DOHH2 (cell line): Measurements from ENCODE around the gene PIGZ.

Experiments used
- H3F3A ChIP-seq: fragments of 200-600 bp; sonication (generic), shearing (Covaris generic); 2 replicates; pipeline ENCODE4 v1.6.0; 2016; ENCODE audit warnings: antibody characterized with exemption, mild to moderate bottlenecking; ENCODE audit not compliant: control insufficient read depth, insufficient read depth
- H3K27ac ChIP-seq: fragments of 200-600 bp; sonication (generic); 2 replicates; pipeline ENCODE4 v1.5.1; 2014; ENCODE audit warnings: low read depth, mild to moderate bottlenecking, low read length, moderate library complexity
- H3K27me3 ChIP-seq: fragments of 200-600 bp; sonication (generic); 2 replicates; pipeline ENCODE4 v1.6.1; 2014; ENCODE audit warnings: mild to moderate bottlenecking, low read length, mixed read lengths; ENCODE audit not compliant: control insufficient read depth
- H3K36me3 ChIP-seq: fragments of 200-600 bp; sonication (generic); 2 replicates; pipeline ENCODE4 v1.6.1; 2014; ENCODE audit warnings: mild to moderate bottlenecking, low read length, moderate library complexity, mixed read lengths; ENCODE audit not compliant: control insufficient read depth
- H3K4me1 ChIP-seq: fragments of 200-600 bp; sonication (generic); 2 replicates; pipeline ENCODE4 v1.6.1; 2014; ENCODE audit warnings: mild to moderate bottlenecking, low read length, mixed read lengths; ENCODE audit not compliant: control insufficient read depth
- H3K4me2 ChIP-seq: fragments of 200-600 bp; sonication (generic); 2 replicates; pipeline ENCODE4 v1.6.0; 2014; ENCODE audit warnings: mild to moderate bottlenecking, low read length, moderate library complexity
- H3K4me3 ChIP-seq: fragments of 200-600 bp; sonication (generic); 2 replicates; pipeline ENCODE4 v1.5.1; 2014; ENCODE audit warnings: mild to moderate bottlenecking, low read length, mixed read lengths
- H3K79me2 ChIP-seq: fragments of 200-600 bp; sonication (generic); 2 replicates; pipeline ENCODE4 v1.6.1; 2014; ENCODE audit warnings: mild to moderate bottlenecking, low read length, mixed read lengths; ENCODE audit not compliant: control insufficient read depth
- H3K9me2 ChIP-seq: fragments of 200-600 bp; sonication (generic); replicated peaks from 2 replicates; pipeline ENCODE4 v1.6.1; 2014; ENCODE audit warnings: mild to moderate bottlenecking, low read length, mixed read lengths; ENCODE audit not compliant: control insufficient read depth
- H3K9me3 ChIP-seq: fragments of 200-600 bp; sonication (generic); 2 replicates; pipeline ENCODE4 v1.6.1; 2014; ENCODE audit warnings: antibody characterized with exemption, low read length, mixed read lengths; ENCODE audit not compliant: control insufficient read depth, insufficient read depth
- H4K20me1 ChIP-seq: fragments of 200-600 bp; sonication (generic); 2 replicates; pipeline ENCODE4 v1.6.0; 2014; ENCODE audit warnings: low read depth, mild to moderate bottlenecking, antibody characterized with exemption, low read length, moderate library complexity; ENCODE audit not compliant: control insufficient read depth, insufficient read depth
- EZH2phosphoT487 ChIP-seq: fragments of 200-600 bp; sonication (generic); IDR thresholded peaks from 2 replicates; pipeline ENCODE4 v1.6.1; 2017; ENCODE audit warnings: borderline replicate concordance, mild to moderate bottlenecking, antibody characterized with exemption, low read length, moderate library complexity, mixed read lengths
- TF ChIP-seq, protein P1 (sequence below): fragments of 200-600 bp; sonication (generic); IDR thresholded peaks from one replicate; pipeline ENCODE4 v1.5.1; 2014; ENCODE audit warnings: antibody characterized with exemption, mild to moderate bottlenecking, low read depth, low read length; ENCODE audit not compliant: poor library complexity, severe bottlenecking

The PIGZ gene

DNA sequence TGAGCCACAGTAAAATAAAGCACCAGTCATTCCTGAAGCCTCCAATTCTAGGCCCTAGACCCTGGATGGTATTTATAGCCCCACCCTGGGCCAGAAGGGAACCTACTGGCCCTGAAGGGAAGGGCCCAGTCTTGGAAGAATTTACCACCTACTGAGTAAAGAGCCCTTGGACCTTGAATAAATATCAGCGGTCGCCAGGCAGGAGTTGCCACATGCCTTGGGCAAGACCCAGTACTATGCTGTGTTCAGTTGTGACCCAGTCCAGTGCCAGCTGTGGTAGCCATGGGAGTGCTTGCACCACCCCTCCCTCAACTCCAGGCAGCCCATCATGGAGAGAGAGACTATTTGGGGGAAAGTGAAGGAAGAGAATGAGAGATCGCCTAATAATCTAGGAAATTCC is 53.3 kb downstream of the PIGZ start:
- H3K9me2 ChIP-seq, result no peaks in the 10 kb centered on the region
- TF ChIP-seq EZH2phosphoT487, result no peak
- TF ChIP-seq, protein P1, sequence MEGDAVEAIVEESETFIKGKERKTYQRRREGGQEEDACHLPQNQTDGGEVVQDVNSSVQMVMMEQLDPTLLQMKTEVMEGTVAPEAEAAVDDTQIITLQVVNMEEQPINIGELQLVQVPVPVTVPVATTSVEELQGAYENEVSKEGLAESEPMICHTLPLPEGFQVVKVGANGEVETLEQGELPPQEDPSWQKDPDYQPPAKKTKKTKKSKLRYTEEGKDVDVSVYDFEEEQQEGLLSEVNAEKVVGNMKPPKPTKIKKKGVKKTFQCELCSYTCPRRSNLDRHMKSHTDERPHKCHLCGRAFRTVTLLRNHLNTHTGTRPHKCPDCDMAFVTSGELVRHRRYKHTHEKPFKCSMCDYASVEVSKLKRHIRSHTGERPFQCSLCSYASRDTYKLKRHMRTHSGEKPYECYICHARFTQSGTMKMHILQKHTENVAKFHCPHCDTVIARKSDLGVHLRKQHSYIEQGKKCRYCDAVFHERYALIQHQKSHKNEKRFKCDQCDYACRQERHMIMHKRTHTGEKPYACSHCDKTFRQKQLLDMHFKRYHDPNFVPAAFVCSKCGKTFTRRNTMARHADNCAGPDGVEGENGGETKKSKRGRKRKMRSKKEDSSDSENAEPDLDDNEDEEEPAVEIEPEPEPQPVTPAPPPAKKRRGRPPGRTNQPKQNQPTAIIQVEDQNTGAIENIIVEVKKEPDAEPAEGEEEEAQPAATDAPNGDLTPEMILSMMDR, result no peak
- H3K79me2 ChIP-seq, result no peaks in the 10 kb centered on the region
- no peak overlapping the region for H3K4me3 ChIP-seq
- H4K20me1 ChIP-seq, result no peaks in the 10 kb centered on the region
- H3K27ac ChIP-seq, result no peak overlapping the region
- H3K4me2 ChIP-seq, result no peak overlapping the region
- H3K4me1 ChIP-seq, result peaks cover 2% of the 10 kb centered on the region
- peaks cover 16% of the 10 kb centered on the region for H3K36me3 ChIP-seq
- no peaks in the 10 kb centered on the region for H3K27me3 ChIP-seq
- H3F3A ChIP-seq, result no peaks in the 10 kb centered on the region
- no peaks in the 10 kb centered on the region for H3K9me3 ChIP-seq

- no peaks in the 10 kb centered on the region for H3K27me3 ChIP-seq
- H3K27ac ChIP-seq, result no peak overlapping the region
- H3K36me3 ChIP-seq, result peaks cover 16% of the 10 kb centered on the region
- H3K79me2 ChIP-seq, result no peaks in the 10 kb centered on the region
- no peaks in the 10 kb centered on the region for H4K20me1 ChIP-seq
- H3K9me2 ChIP-seq, result no peaks in the 10 kb centered on the region
- TF ChIP-seq EZH2phosphoT487, result no peak
- H3K4me2 ChIP-seq, result no peak overlapping the region
- no peaks in the 10 kb centered on the region for H3F3A ChIP-seq
- no peaks in the 10 kb centered on the region for H3K4me1 ChIP-seq
- no peaks in the 10 kb centered on the region for H3K9me3 ChIP-seq
- no peak overlapping the region for H3K4me3 ChIP-seq
Observed at GRCh38 chr3:196914866-196915265, 53.8 kb downstream of the PIGZ start.

DNA sequence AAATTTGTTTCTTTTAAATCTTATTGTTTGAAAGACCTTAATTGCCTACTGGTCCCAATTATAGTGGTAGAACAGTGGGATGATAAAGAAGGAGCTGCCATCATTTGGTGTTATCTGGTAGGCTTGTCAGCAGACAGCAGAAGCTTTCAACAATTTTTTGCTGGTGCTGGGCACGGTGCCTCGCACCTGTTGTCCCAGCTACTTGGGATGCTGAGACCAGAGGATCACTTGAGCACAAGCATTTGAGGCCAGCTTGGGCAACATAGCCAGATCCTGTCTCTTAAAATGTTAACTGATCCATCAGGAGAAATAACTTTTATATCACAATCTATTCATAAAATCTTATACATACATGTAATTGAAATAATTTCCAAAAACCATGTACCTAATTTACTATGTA is 64.9 kb downstream of the PIGZ start:
- no peaks in the 10 kb centered on the region for H3K9me2 ChIP-seq
- no peak overlapping the region for H3K4me2 ChIP-seq
- no peak overlapping the region for H3K27ac ChIP-seq
- peaks cover 53% of the 10 kb centered on the region for H3K36me3 ChIP-seq
- H3K4me3 ChIP-seq, result no peak overlapping the region
- H3K9me3 ChIP-seq, result no peaks in the 10 kb centered on the region
- no peaks in the 10 kb centered on the region for H3K4me1 ChIP-seq
- H4K20me1 ChIP-seq, result no peaks in the 10 kb centered on the region
- H3K27me3 ChIP-seq, result no peaks in the 10 kb centered on the region
- H3K79me2 ChIP-seq, result no peaks in the 10 kb centered on the region
- no peaks in the 10 kb centered on the region for H3F3A ChIP-seq
- TF ChIP-seq, protein P1, result no peak
- no peak for TF ChIP-seq EZH2phosphoT487

- no peak for TF ChIP-seq EZH2phosphoT487
- TF ChIP-seq, protein P1, result no peak
- Histone ChIP-seq H3K79me2 (peaks cover 5% of the 10 kb centered on the region), H3K4me3 (no peak overlapping the region), H3K36me3 (peaks cover 53% of the 10 kb centered on the region), H4K20me1 (no peaks in the 10 kb centered on the region), H3K27me3 (no peaks in the 10 kb centered on the region), H3K9me3 (no peaks in the 10 kb centered on the region), H3K4me1 (no peaks in the 10 kb centered on the region), H3F3A (no peaks in the 10 kb centered on the region), H3K27ac (no peak overlapping the region), H3K9me2 (no peaks in the 10 kb centered on the region), H3K4me2 (no peak overlapping the region)
Observed at GRCh38 chr3:196902296-196902695, 66.3 kb downstream of the PIGZ start.
